RPMI8226 (cell line): ENCODE results near the gene IRF2BP1.

ENCODE experiments used
- DNase-seq: peaks from one replicate; pipeline ENCODE4 v3.0.0-alpha.2; 2015

The IRF2BP1 gene

GRCh38 chr19:45860359-45861259, 25.3 kb downstream of the IRF2BP1 start:
- DNase-seq = no peak

- no peak for DNase-seq
These were observed 31.7 kb downstream of the IRF2BP1 start for GRCh38 chr19:45854167-45854778.

GRCh38 chr19:45852983-45853382, 33.0 kb downstream of the IRF2BP1 start:
- DNase-seq = no peak

- DNase-seq = no peak
These were observed 33.7 kb downstream of the IRF2BP1 start for GRCh38 chr19:45852145-45852750.

GRCh38 chr19:45848922-45849321, 37.0 kb downstream of the IRF2BP1 start:
- peak; percentile 10 for DNase-seq

- DNase-seq = no peak
These were observed 38.3 kb downstream of the IRF2BP1 start for GRCh38 chr19:45847663-45848062.

- no peak for DNase-seq
These were observed 43.7 kb downstream of the IRF2BP1 start for GRCh38 chr19:45842198-45842597.

- no peak for DNase-seq
These were observed 51.0 kb downstream of the IRF2BP1 start for GRCh38 chr19:45834970-45835369.
